ENCODE measurements around the gene APH1A.
"Not testable (repeated sequence)": the region's sequence is repeated elsewhere in the genome, so short reads cannot be mapped to it uniquely, and the experiment has no call there.

Gene APH1A

DNA sequence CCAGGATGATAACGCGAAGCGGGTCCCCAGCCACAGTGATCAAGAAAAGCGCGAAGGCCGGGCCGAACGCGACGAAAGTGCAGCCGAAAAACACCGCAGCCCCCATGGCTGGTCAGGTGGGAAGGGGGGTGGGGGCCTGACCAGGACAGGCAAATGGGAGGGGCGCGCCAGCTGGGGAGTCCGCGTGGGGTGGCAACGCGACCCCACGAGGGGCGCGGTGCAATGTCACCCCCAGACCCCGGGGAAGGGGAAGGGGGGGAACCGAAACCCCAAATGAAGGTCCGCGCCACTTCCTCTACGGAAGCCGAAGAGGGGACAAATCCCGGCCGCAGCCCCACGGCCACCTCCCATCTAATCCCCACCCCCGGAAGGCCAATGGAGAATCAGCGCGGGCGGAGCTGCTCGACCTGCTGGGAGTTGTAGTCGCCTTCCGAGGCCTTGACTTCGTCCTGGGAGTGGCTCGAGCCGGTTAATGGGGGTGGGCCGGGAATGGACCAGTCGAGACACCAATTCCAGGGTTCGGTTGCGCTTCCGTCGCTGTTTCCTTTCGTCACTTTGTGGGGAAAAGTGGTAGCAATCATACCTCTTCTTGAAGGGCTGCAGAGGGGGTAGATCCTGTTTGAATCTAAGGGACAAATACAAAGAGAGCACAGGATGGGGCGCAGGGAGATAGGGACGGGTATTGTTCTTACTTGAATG is at the start of gene APH1A:
Gene APH1A (minus strand): TSS at position 312 of the 699 bp plus-strand sequence. CDS start 206 bp downstream, at position 106.
- Histone ChIP-seq H3K27me3 (ENCODE audit: insufficient read depth, insufficient read length) (no peaks in the 10 kb centered on the region), H3K9ac (ENCODE audit: insufficient read length, low read depth) (peak within 1 kb of the TSS; percentile 97), H3K36me3 (ENCODE audit: insufficient read depth, insufficient read length, low read length) (peaks cover 37% of the 10 kb centered on the region), H3K4me1 (ENCODE audit: insufficient read depth, insufficient read length) (peaks cover 20% of the 10 kb centered on the region), H3K9me3 (ENCODE audit: insufficient read depth, low read length) (no peaks in the 10 kb centered on the region), H3K4me3 (ENCODE audit: insufficient read length, low read depth) (peak within 1 kb of the TSS; percentile 98)
- DNase-seq (ENCODE audit: low read depth, low spot score) = peak; percentile 99
- TF ChIP-seq SUZ12 (IDR thresholded peaks at IDR 0.05; ENCODE audit: extremely low read depth, insufficient read depth, insufficient read length) (no peak), YY1 (IDR thresholded peaks at IDR 0.05; ENCODE audit: insufficient read depth, insufficient read length) (peak; percentile 27), ZNF274 (IDR thresholded peaks at IDR 0.05; ENCODE audit: low read depth, low read length) (no peak)

DNA sequence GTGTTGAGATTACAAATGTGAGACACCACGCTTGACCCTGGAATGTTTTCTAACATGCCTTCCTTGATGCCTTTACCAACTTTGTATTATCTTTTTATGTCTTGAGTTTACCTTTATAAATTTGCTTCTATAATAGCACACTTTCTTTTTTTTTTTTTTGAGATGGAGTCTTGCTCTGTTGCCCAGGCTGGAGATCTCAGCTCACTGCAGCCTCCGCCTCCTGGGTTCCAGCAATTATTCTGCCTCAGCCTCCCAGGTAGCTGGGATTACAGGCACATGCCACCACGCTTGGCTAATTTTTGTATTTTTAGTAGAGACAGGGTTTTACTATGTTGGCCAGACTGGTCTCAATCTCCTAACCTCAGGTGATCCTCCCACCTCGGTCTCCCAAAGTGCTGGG is 45.9 kb upstream of the APH1A start:
- not testable (repeated sequence) for H3K27me3 ChIP-seq (ENCODE audit: insufficient read depth, insufficient read length); H3K9ac ChIP-seq (ENCODE audit: insufficient read length, low read depth); H3K36me3 ChIP-seq (ENCODE audit: insufficient read depth, insufficient read length, low read length); H3K4me1 ChIP-seq (ENCODE audit: insufficient read depth, insufficient read length); H3K9me3 ChIP-seq (ENCODE audit: insufficient read depth, low read length); DNase-seq (ENCODE audit: low read depth, low spot score); H3K4me3 ChIP-seq (ENCODE audit: insufficient read length, low read depth)

DNA sequence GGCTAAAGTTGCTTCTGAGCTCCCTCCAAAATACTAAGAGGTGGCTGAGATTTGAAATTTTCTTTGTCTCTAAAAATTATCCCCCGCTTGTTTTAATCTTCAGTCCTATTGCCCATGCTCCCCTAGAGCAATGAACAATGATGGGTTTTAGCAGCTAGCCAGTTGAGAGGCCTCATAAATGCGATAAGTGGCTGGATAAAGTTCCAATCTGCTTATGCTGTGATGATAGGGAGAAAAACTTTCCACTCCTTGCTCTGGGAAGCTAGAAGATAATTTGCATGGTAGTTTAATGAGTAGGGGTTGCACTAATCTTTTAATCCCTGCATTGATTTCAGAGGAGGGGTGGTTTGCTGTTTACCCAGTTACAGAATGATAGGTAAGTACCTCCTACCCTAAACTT is 42.9 kb upstream of the APH1A start:
- no peak overlapping the region for H3K4me3 ChIP-seq (ENCODE audit: insufficient read length, low read depth)
- H3K36me3 ChIP-seq (ENCODE audit: insufficient read depth, insufficient read length, low read length) = peaks cover 30% of the 10 kb centered on the region
- no peaks in the 10 kb centered on the region for H3K4me1 ChIP-seq (ENCODE audit: insufficient read depth, insufficient read length)
- no peak for TF ChIP-seq SUZ12 (IDR thresholded peaks at IDR 0.05; ENCODE audit: extremely low read depth, insufficient read depth, insufficient read length)
- no peak for TF ChIP-seq ZNF274 (IDR thresholded peaks at IDR 0.05; ENCODE audit: low read depth, low read length)
- TF ChIP-seq YY1 (IDR thresholded peaks at IDR 0.05; ENCODE audit: insufficient read depth, insufficient read length) = no peak
- no peaks in the 10 kb centered on the region for H3K9me3 ChIP-seq (ENCODE audit: insufficient read depth, low read length)
- H3K9ac ChIP-seq (ENCODE audit: insufficient read length, low read depth) = no peak overlapping the region
- H3K27me3 ChIP-seq (ENCODE audit: insufficient read depth, insufficient read length) = no peaks in the 10 kb centered on the region
- no peak for DNase-seq (ENCODE audit: low read depth, low spot score)

DNA sequence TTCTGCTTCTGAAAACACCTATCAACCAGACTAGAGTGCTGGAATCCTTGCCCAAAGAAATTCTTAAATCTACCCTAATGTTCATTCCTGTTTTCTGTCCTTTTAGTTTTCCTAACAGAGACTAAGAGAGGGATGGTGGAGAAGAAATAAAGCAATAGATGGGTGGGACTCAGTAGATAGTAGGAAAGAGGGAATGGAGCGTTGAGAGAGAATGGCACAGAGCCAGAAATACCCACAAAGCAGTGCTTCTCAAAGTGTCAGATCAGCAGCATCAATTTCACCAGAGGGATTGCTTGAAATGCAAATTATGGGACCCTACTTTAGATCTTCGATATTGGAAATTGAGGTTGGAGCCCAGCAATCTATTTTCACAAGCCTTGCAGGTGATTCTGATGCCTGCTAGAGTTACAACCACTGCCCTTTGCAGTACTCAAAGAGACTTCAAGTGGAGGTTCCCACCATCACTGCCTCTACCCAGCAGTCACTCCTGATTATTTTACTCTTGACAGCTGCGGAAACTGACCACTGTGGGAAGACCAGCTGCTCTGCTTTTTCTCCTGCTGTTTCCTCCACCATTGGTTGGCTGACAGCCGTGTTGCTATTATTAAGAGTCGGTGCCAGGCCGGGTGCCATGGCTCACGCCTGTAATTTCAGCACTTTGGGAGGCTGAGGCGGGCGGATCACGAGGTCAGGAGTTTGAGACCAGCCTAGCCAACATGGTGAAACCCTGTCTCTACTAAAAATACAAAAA is 41.1 kb upstream of the APH1A start:
- TF ChIP-seq SUZ12 (IDR thresholded peaks at IDR 0.05; ENCODE audit: extremely low read depth, insufficient read depth, insufficient read length) = no peak
- H3K4me1 ChIP-seq (ENCODE audit: insufficient read depth, insufficient read length) = no peaks in the 10 kb centered on the region
- DNase-seq (ENCODE audit: low read depth, low spot score) = no peak
- peaks cover 47% of the 10 kb centered on the region for H3K36me3 ChIP-seq (ENCODE audit: insufficient read depth, insufficient read length, low read length)
- no peaks in the 10 kb centered on the region for H3K27me3 ChIP-seq (ENCODE audit: insufficient read depth, insufficient read length)
- H3K4me3 ChIP-seq (ENCODE audit: insufficient read length, low read depth) = no peak overlapping the region
- no peaks in the 10 kb centered on the region for H3K9me3 ChIP-seq (ENCODE audit: insufficient read depth, low read length)
- H3K9ac ChIP-seq (ENCODE audit: insufficient read length, low read depth) = no peak overlapping the region

DNA sequence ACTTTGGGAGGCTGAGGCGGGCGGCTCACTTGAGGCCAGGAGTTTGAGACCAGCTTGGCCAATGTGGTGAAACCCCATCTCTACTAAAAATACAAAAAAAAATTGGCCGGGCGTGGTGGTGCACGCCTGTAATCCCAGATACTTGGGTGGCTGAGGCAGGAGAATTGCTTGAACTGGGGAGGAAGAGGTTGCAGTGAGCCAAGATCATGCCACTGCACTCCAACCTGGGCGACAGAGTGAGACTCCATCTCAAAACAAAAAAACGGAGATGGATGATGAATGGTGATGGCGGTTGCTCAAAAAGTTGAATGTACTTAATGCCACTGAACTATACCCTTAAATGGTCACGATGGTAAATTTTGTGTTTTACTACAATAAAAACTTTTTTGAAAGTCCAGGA is 39.8 kb upstream of the APH1A start:
- H3K4me1 ChIP-seq (ENCODE audit: insufficient read depth, insufficient read length); H3K9me3 ChIP-seq (ENCODE audit: insufficient read depth, low read length); DNase-seq (ENCODE audit: low read depth, low spot score); H3K9ac ChIP-seq (ENCODE audit: insufficient read length, low read depth); H3K4me3 ChIP-seq (ENCODE audit: insufficient read length, low read depth); H3K27me3 ChIP-seq (ENCODE audit: insufficient read depth, insufficient read length): not testable (repeated sequence)
- H3K36me3 ChIP-seq (ENCODE audit: insufficient read depth, insufficient read length, low read length) = peaks cover 59% of the 10 kb centered on the region

DNA sequence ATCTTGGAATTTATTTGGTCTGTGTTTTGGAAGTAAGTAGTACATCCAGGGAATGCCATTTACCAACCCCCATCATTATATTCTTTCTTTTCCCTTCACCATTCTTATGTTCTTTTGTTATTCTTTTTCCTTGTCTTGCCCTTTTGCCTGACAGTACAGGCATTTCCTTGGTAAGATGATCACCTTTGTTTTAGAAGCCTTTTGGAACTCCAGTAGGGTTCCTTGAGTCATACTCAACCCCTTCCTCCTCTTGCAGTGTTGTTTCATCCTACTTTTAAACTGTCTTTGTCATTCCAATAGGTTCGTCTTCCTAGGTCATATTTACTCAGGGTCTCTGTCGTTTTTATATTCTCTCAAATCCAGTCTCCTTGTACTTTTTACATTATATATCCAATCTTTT is 34.1 kb upstream of the APH1A start:
- no peak overlapping the region for H3K4me3 ChIP-seq (ENCODE audit: insufficient read length, low read depth)

DNA sequence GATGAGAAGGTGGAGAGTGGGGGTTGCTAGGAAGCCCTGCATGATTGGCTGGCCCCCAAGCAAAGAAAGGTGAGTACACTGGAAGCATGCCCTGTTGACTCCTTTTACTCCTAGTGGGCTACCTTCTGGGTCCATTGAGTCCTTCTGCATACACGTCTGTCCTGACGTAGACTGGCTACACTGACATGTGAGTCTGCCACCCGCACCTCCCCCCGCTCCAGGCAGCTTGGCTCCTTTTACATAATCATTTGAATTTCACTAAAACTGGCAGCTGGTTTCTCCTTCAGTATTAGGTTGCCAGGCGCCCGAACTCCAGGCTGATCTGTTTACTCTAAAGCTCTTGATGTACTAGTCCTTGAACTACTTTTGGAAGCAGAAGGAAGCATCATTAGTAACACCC is 33.5 kb upstream of the APH1A start:
- peak; percentile 51 for DNase-seq (ENCODE audit: low read depth, low spot score)
- H3K27me3 ChIP-seq (ENCODE audit: insufficient read depth, insufficient read length) = no peaks in the 10 kb centered on the region
- H3K9me3 ChIP-seq (ENCODE audit: insufficient read depth, low read length) = no peaks in the 10 kb centered on the region
- no peak overlapping the region for H3K9ac ChIP-seq (ENCODE audit: insufficient read length, low read depth)
- H3K4me1 ChIP-seq (ENCODE audit: insufficient read depth, insufficient read length) = peaks cover 6% of the 10 kb centered on the region
- H3K4me3 ChIP-seq (ENCODE audit: insufficient read length, low read depth) = no peak overlapping the region
- TF ChIP-seq SUZ12 (IDR thresholded peaks at IDR 0.05; ENCODE audit: extremely low read depth, insufficient read depth, insufficient read length) = no peak
- TF ChIP-seq ZNF274 (IDR thresholded peaks at IDR 0.05; ENCODE audit: low read depth, low read length) = no peak
- no peak for TF ChIP-seq YY1 (IDR thresholded peaks at IDR 0.05; ENCODE audit: insufficient read depth, insufficient read length)
- H3K36me3 ChIP-seq (ENCODE audit: insufficient read depth, insufficient read length, low read length) = peaks cover 83% of the 10 kb centered on the region

More for the DNA sequence above, 34.1 kb upstream of the APH1A start:
- Histone ChIP-seq H3K9me3 (ENCODE audit: insufficient read depth, low read length) (no peaks in the 10 kb centered on the region), H3K9ac (ENCODE audit: insufficient read length, low read depth) (no peak overlapping the region), H3K27me3 (ENCODE audit: insufficient read depth, insufficient read length) (no peaks in the 10 kb centered on the region), H3K36me3 (ENCODE audit: insufficient read depth, insufficient read length, low read length) (peaks cover 83% of the 10 kb centered on the region), H3K4me1 (ENCODE audit: insufficient read depth, insufficient read length) (peaks cover 6% of the 10 kb centered on the region)
- DNase-seq (ENCODE audit: low read depth, low spot score) = no peak
- no peak for TF ChIP-seq YY1 (IDR thresholded peaks at IDR 0.05; ENCODE audit: insufficient read depth, insufficient read length)
- no peak for TF ChIP-seq ZNF274 (IDR thresholded peaks at IDR 0.05; ENCODE audit: low read depth, low read length)
- TF ChIP-seq SUZ12 (IDR thresholded peaks at IDR 0.05; ENCODE audit: extremely low read depth, insufficient read depth, insufficient read length) = no peak
